Upper lobe of right lung (tissue), 1 donor: ENCODE results near the gene PDLIM5. TPM values are rescaled to one million over a fixed set of nuclear protein-coding genes. Genes with fewer than 3 reads are reported as not detected.

ENCODE experiments used
- ATAC-seq: fragments of 200-7000 bp; cut with Tn5 transposase; one replicate; pipeline ENCODE4 v1.9.1; 2020; ENCODE audit warnings: mild to moderate bottlenecking, moderate library complexity
- DNase-seq: peaks from one replicate; pipeline ENCODE4 v3.0.0-alpha.2; 2020
- H3K27ac ChIP-seq: fragments of 200-600 bp; one replicate; pipeline ENCODE4 v1.8.0; 2022
- H3K27me3 ChIP-seq: fragments of 200-600 bp; one replicate; pipeline ENCODE4 v1.8.0; 2022; ENCODE audit warnings: mild to moderate bottlenecking
- H3K36me3 ChIP-seq: fragments of 200-600 bp; one replicate; pipeline ENCODE4 v1.8.0; 2022
- H3K4me1 ChIP-seq: fragments of 200-600 bp; one replicate; pipeline ENCODE4 v1.8.0; 2022
- H3K4me3 ChIP-seq: fragments of 200-600 bp; one replicate; pipeline ENCODE4 v1.8.0; 2022; ENCODE audit warnings: mild to moderate bottlenecking
- H3K9me3 ChIP-seq: fragments of 200-600 bp; one replicate; pipeline ENCODE4 v1.8.0; 2022
- CTCF ChIP-seq: fragments of 200-600 bp; IDR thresholded peaks from one replicate; pipeline ENCODE4 v1.8.0; 2022; ENCODE audit warnings: antibody characterized with exemption
- intact Hi-C: fragments of 100-400 bp; cut with DNase I; formaldehyde crosslinking; loops from one replicate; pipeline ENCODE4 v1.11.0; 2022
- total RNA-seq: library from RNA; stranded (reverse); fragmentation: NEBNext Ultra II Directional; extraction: Animal tissue kit (Norgen Biotek cat#: 25700); gene quantifications from one replicate; pipeline ENCODE4 v1.2.1, GENCODE V29; 2021
- donor health status: DM: no; HTN: yes; CAD: no; lungs with severe emphysema.

The PDLIM5 gene
- total RNA-seq, 1 donor from 2014 or later, result 82.8 TPM

GRCh38 chr4:94649381-94650133 lies 197.8 kb downstream of the PDLIM5 start:
- ATAC-seq (no peak), DNase-seq (no peak)
- H3K9me3 ChIP-seq, result no peaks in the 10 kb centered on the region
- no peaks in the 10 kb centered on the region for H3K4me1 ChIP-seq
- no peak overlapping the region for H3K4me3 ChIP-seq
- no peak overlapping the region for H3K27ac ChIP-seq
- peaks cover 28% of the 10 kb centered on the region for H3K36me3 ChIP-seq
- intact Hi-C loops, result no loop called here
- no peaks in the 10 kb centered on the region for H3K27me3 ChIP-seq
- TF ChIP-seq CTCF, result no peak

- no peak overlapping the region for H3K27ac ChIP-seq
- peaks cover 31% of the 10 kb centered on the region for H3K36me3 ChIP-seq
- no peak overlapping the region for H3K4me3 ChIP-seq
- no peaks in the 10 kb centered on the region for H3K27me3 ChIP-seq
- intact Hi-C loops, result no loop called here
- ATAC-seq, result no peak
- no peaks in the 10 kb centered on the region for H3K9me3 ChIP-seq
- no peaks in the 10 kb centered on the region for H3K4me1 ChIP-seq
- DNase-seq, result no peak
- TF ChIP-seq CTCF, result no peak
Measured at GRCh38 chr4:94650134-94650495, 198.4 kb downstream of the PDLIM5 start.

DNA sequence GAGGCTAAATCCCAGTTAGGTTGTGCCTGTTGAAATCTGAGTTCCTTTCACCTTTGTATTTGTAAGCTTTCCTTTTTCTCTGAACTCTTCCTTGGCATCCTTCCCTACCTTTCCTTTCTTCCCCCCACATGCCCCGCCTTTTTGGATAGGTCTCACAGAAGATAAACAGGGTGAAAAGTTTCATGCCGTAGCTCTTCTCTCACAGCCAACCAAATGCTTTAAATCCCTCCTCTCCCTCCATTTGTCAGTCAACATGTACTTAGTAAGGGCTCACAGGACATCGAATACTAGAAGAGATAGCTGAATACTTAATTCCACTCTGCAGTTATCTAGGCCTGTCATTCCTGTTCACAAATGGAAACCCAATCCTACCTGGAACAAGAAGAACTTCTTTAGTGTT lies 198.9 kb downstream of the PDLIM5 start:
- Histone ChIP-seq H3K36me3 (peaks cover 26% of the 10 kb centered on the region), H3K27me3 (no peaks in the 10 kb centered on the region), H3K4me1 (no peaks in the 10 kb centered on the region), H3K4me3 (no peak overlapping the region), H3K27ac (no peak overlapping the region), H3K9me3 (no peaks in the 10 kb centered on the region)
- intact Hi-C loops, result no loop called here
- no peak for TF ChIP-seq CTCF
- DNase-seq, result no peak
- ATAC-seq, result no peak

DNA sequence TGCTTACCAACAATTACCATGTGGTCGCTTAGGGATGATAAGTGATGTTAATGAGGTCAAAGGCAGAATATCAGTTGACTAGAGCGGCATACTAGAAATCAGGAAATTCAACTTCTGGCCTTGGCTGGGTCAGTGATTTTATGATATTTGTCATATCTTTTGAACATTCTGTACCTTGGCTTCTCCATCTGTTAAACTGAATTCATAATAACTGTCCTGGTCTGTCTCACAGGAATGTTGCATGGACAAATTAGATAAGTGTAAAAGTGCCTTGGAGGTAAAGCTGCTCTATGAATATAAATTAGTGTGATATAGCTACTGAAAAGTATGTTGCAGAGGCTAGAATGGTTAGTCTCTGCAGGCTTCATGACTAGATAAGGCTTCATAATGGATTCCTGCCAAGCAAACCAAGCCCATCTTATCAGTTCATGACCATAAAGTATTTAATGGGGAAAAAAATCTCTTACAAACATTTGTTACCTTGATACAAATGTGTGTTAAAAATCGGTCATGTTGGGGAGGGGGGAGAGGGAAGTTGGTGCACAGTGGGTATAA lies 201.4 kb downstream of the PDLIM5 start:
- Histone ChIP-seq H3K36me3 (peaks cover 26% of the 10 kb centered on the region), H3K27ac (no peak overlapping the region), H3K4me3 (no peak overlapping the region), H3K27me3 (no peaks in the 10 kb centered on the region), H3K4me1 (no peaks in the 10 kb centered on the region), H3K9me3 (no peaks in the 10 kb centered on the region)
- intact Hi-C loops, result no loop called here
- TF ChIP-seq CTCF, result no peak
- DNase-seq (no peak), ATAC-seq (no peak)

DNA sequence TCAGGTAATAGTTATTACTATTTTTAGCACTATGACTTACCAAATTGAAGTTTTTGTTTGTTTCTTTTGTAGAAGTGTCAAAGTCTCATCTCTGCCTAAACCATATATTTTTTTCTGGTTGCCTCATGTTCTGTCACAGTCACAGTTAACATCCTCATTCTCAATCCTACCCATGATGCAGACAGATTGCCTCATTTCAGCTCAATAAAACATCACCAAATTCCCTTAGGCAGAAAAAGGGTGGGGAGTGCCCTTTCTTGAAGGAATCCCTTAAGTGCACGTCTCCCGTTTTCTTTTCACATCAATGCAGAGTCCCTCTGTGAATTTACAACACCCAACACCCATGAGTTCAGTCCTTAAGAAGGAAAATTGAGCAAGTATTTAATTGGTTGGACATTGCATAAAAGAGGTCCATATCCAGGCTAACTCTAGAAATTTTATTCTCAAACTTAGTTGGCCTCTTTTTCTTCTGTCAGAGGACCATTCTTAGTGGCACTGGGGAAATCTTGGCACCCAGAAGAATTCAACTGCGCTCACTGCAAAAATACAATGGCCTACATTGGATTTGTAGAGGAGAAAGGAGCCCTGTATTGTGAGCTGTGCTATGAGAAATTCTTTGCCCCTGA lies 202.4 kb downstream of the PDLIM5 start:
- H3K27me3 ChIP-seq, result no peaks in the 10 kb centered on the region
- H3K9me3 ChIP-seq, result no peaks in the 10 kb centered on the region
- H3K36me3 ChIP-seq, result peaks cover 36% of the 10 kb centered on the region
- H3K4me1 ChIP-seq, result no peaks in the 10 kb centered on the region
- TF ChIP-seq CTCF, result no peak
- H3K4me3 ChIP-seq, result no peak overlapping the region
- H3K27ac ChIP-seq, result no peak overlapping the region
- DNase-seq, result no peak
- no peak for ATAC-seq
- intact Hi-C loops, result no loop called here
